ENCODE measurements around the gene DMGDH.

DNA sequence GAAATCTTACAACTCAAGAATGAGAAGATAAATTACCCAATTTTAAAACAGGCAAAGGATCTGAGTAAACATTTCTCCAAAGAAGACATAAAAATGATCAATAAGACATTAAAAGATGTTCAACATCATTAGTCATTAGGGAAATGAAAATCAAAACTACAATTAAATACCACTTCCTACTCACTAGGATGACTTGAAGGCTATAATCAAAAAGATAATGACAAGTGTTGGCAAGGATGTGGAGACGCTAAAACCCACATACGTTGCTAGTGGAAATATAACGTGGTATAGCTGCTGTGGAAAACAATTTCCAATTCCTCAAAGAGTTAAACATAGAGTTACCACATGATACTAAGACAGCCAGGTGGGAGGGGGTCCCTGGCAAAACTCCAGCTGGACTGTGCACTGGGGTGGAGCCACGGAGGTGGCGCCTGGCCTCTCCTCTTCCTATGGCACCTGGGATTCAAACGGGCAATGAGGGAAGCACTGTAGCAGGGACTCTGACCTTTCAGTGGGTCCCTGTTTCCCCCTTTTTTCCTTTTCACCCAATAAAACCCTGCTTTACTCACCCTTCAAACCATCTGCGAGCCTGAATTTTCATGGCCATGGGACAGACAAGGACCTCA lies 90.2 kb downstream of the DMGDH start:
- no peak for TF ChIP-seq EZH2 (IDR thresholded peaks at IDR 0.05; ENCODE audit: borderline replicate concordance, insufficient read depth, low read depth, low read length, poor library complexity, severe bottlenecking)
- TF ChIP-seq, protein P1, sequence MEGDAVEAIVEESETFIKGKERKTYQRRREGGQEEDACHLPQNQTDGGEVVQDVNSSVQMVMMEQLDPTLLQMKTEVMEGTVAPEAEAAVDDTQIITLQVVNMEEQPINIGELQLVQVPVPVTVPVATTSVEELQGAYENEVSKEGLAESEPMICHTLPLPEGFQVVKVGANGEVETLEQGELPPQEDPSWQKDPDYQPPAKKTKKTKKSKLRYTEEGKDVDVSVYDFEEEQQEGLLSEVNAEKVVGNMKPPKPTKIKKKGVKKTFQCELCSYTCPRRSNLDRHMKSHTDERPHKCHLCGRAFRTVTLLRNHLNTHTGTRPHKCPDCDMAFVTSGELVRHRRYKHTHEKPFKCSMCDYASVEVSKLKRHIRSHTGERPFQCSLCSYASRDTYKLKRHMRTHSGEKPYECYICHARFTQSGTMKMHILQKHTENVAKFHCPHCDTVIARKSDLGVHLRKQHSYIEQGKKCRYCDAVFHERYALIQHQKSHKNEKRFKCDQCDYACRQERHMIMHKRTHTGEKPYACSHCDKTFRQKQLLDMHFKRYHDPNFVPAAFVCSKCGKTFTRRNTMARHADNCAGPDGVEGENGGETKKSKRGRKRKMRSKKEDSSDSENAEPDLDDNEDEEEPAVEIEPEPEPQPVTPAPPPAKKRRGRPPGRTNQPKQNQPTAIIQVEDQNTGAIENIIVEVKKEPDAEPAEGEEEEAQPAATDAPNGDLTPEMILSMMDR (IDR thresholded peaks at IDR 0.05) = no peak
